Erythroblast (primary cell): ENCODE data around the gene ENDOD1.
"Not testable (repeated sequence)": the region's sequence is repeated elsewhere in the genome, so short reads cannot be mapped to it uniquely, and the experiment has no call there.

Source experiments
- GATA1 ChIP-seq: IDR thresholded peaks from 2 replicates; pipeline ENCODE4 v1.6.1; 2011; ENCODE audit warnings: low read depth, mild to moderate bottlenecking, control low read depth, low read length, moderate library complexity
- POLR2A ChIP-seq: IDR thresholded peaks from 2 replicates; pipeline ENCODE4 v1.6.1; 2011; ENCODE audit warnings: mild to moderate bottlenecking, low read length

- TF ChIP-seq POLR2A, GATA1: not testable (repeated sequence)
Observed at GRCh38 chr11:95049122-95049521, 40.5 kb upstream of the ENDOD1 start, which contains the start of gene KDM4F.
